ENCODE data around the gene GPR135. TPM values are rescaled to one million over a fixed set of nuclear protein-coding genes. Genes with fewer than 3 reads are reported as not detected.

Gene GPR135
- polyA plus RNA-seq, 3 donors = 0.05 to 0.69 TPM; not detected in 1

- Mint-ChIP-seq H3K36me3 (no peaks in the 10 kb centered on the region), H3K4me1 (peaks cover 27% of the 10 kb centered on the region), H3K4me3 (no peak overlapping the region), H3K9me3 (peaks cover 0 to 2% (median 0%) of the 10 kb centered on the region in 7 donors), H3K27ac (no peak overlapping the region), H3K27me3 (ENCODE audit: low read depth in 3 of 3) (peaks cover 0 to 1% (median 0%) of the 10 kb centered on the region in 3 donors)
- Histone ChIP-seq H3K27ac (ENCODE audit: low read depth in 1 of 2, low read length in 2 of 2) (no peak overlapping the region), H3K4me1 (ENCODE audit: control insufficient read depth in 1 of 2, insufficient read depth in 2 of 2, low read length in 2 of 2) (peaks cover 19 to 20% of the 10 kb centered on the region in 2 donors), H3K4me2 (replicated peaks; ENCODE audit: extremely low read depth, low read length, poor library complexity, severe bottlenecking) (no peak overlapping the region), H2AFZ (ENCODE audit: insufficient read depth, low read depth, low read length, poor library complexity, severe bottlenecking) (no peak overlapping the region), H3K9ac (ENCODE audit: insufficient read depth, low read length, poor library complexity, severe bottlenecking) (no peak overlapping the region), H3K4me3 (replicated peaks in 1 of 3; ENCODE audit: low read depth in 2 of 3, low read length in 3 of 3) (no peak overlapping the region), H3K27me3 (ENCODE audit: control insufficient read depth in 2 of 2, insufficient read depth in 2 of 2, low read length in 2 of 2) (no peaks in the 10 kb centered on the region), H4K20me1 (ENCODE audit: insufficient read depth, low read length) (no peaks in the 10 kb centered on the region), H3K79me2 (ENCODE audit: insufficient read depth, low read length) (no peaks in the 10 kb centered on the region), H3K9me3 (replicated peaks in 1 of 2; ENCODE audit: control insufficient read depth in 1 of 2, insufficient read depth in 1 of 2, low read length in 2 of 2) (no peaks in the 10 kb centered on the region), H3K36me3 (replicated peaks in 1 of 2; ENCODE audit: control insufficient read depth in 1 of 2, insufficient read depth in 2 of 2, low read length in 2 of 2) (no peaks in the 10 kb centered on the region)
- intact Hi-C loops (cut with micrococcal nuclease) = no loop called here
- TF ChIP-seq, protein P1, sequence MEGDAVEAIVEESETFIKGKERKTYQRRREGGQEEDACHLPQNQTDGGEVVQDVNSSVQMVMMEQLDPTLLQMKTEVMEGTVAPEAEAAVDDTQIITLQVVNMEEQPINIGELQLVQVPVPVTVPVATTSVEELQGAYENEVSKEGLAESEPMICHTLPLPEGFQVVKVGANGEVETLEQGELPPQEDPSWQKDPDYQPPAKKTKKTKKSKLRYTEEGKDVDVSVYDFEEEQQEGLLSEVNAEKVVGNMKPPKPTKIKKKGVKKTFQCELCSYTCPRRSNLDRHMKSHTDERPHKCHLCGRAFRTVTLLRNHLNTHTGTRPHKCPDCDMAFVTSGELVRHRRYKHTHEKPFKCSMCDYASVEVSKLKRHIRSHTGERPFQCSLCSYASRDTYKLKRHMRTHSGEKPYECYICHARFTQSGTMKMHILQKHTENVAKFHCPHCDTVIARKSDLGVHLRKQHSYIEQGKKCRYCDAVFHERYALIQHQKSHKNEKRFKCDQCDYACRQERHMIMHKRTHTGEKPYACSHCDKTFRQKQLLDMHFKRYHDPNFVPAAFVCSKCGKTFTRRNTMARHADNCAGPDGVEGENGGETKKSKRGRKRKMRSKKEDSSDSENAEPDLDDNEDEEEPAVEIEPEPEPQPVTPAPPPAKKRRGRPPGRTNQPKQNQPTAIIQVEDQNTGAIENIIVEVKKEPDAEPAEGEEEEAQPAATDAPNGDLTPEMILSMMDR (IDR thresholded peaks at IDR 0.05) = no peak
- no peak for DNase-seq
- WGBS (ENCODE audit: insufficient coverage) = no CpG with 5 or more reads among the region's 4 CpGs
These were observed 35.4 kb downstream of the GPR135 start for GRCh38 chr14:59429790-59430189.

DNA sequence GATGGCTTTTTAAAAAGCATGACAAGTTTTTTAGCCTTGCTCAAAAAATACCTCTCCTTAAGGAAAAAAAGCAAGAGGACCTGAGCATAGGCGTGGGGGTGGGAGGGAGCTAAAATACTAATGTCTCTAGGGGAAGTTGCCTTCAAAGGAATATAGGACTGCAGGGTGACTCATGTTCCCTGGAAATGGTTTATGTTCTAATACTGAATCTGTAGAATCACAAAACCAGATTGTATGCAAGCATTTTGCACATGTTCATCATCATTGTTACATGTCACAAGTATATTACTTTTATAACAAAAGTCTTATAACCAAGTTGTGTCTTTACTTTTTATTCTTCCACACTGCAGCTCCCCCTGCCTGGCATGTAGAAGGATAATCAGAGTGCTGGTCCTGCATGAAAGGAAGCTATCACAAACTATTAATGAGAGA lies 36.6 kb downstream of the GPR135 start:
- TF ChIP-seq, protein P1 (IDR thresholded peaks at IDR 0.05) = no peak
- Histone ChIP-seq H2AFZ (ENCODE audit: insufficient read depth, low read depth, low read length, poor library complexity, severe bottlenecking) (no peak overlapping the region), H3K4me1 (ENCODE audit: control insufficient read depth in 1 of 2, insufficient read depth in 2 of 2, low read length in 2 of 2) (peaks cover 19 to 20% of the 10 kb centered on the region in 2 donors), H3K4me3 (replicated peaks in 1 of 3; ENCODE audit: low read depth in 2 of 3, low read length in 3 of 3) (no peak overlapping the region), H3K27me3 (ENCODE audit: control insufficient read depth in 2 of 2, insufficient read depth in 2 of 2, low read length in 2 of 2) (no peaks in the 10 kb centered on the region), H3K9ac (ENCODE audit: insufficient read depth, low read length, poor library complexity, severe bottlenecking) (no peak overlapping the region), H3K9me3 (replicated peaks in 1 of 2; ENCODE audit: control insufficient read depth in 1 of 2, insufficient read depth in 1 of 2, low read length in 2 of 2) (no peaks in the 10 kb centered on the region), H3K79me2 (ENCODE audit: insufficient read depth, low read length) (no peaks in the 10 kb centered on the region), H3K27ac (ENCODE audit: low read depth in 1 of 2, low read length in 2 of 2) (no peak overlapping the region), H3K36me3 (replicated peaks in 1 of 2; ENCODE audit: control insufficient read depth in 1 of 2, insufficient read depth in 2 of 2, low read length in 2 of 2) (no peaks in the 10 kb centered on the region), H3K4me2 (replicated peaks; ENCODE audit: extremely low read depth, low read length, poor library complexity, severe bottlenecking) (no peak overlapping the region), H4K20me1 (ENCODE audit: insufficient read depth, low read length) (no peaks in the 10 kb centered on the region)
- intact Hi-C loops (cut with micrococcal nuclease) = no loop called here
- Mint-ChIP-seq H3K27me3 (ENCODE audit: low read depth in 3 of 3) (peaks cover 0 to 1% (median 0%) of the 10 kb centered on the region in 3 donors), H3K36me3 (no peaks in the 10 kb centered on the region), H3K27ac (no peak overlapping the region), H3K4me1 (peaks cover 30% of the 10 kb centered on the region), H3K9me3 (no peaks in the 10 kb centered on the region), H3K4me3 (no peak overlapping the region)
- DNase-seq = no peak
- no CpG with 5 or more reads among the region's 1 CpG for WGBS (ENCODE audit: insufficient coverage)

Data from CD14-positive monocyte (primary cell).